HG02970 (cell line): Measurements from ENCODE around the gene ERBB4.
"Not testable (repeated sequence)": the region's sequence is repeated elsewhere in the genome, so short reads cannot be mapped to it uniquely, and the experiment has no call there.

Experiments
- ATAC-seq: cut with Tn5 transposase; IDR thresholded peaks from one replicate; pipeline ENCODE4 v1.9.1; 2021; ENCODE audit warnings: mild to moderate bottlenecking, moderate library complexity, moderate number of reproducible peaks; ENCODE audit not compliant: unreplicated experiment, low FRiP score

The ERBB4 gene

GRCh38 chr2:211545582-211545981, 993.0 kb downstream of the ERBB4 start:
- no peak for ATAC-seq

- ATAC-seq: no peak
These were observed 1004.0 kb downstream of the ERBB4 start for GRCh38 chr2:211534632-211535031.

- ATAC-seq: not testable (repeated sequence)
These were observed 1014.4 kb downstream of the ERBB4 start for GRCh38 chr2:211524248-211524647.

DNA sequence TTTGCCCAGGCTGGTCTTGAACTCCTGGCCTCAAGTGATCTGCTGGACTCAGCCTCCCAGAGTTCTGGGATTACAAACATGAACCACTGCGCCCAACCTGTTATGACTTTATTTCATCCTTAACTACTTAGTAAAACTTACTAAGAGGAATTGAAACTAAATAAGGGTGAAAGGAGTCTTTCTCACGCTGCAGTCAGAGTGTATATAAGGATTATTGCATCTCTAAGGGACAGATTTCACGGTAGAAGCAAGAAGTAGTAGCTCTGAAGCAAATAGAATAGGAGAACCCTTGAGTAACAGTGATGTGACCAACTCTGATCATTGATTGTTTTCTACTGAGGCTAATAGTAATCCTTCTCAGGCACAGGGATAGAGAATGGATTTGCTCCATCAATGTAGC, 1022.1 kb downstream of the ERBB4 start:
- no peak for ATAC-seq

DNA sequence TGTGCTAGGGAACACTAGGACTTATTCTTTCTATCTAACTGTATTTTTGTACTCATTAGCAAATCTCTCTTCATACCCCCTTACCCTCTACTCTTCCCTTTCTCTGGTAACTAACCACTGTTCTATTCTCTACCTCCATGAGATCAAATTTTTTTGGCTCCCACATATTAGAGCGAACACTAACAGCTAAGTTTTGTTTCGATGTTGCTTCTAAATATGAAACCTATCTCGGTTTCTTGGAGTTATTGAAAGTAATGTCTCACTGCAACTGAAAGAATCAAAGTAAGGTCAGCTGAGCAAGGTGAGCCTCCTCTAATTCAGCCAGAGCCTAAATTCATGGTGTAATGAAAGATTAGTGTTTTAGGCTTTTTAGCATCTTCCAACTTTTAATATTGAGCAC, 1024.6 kb downstream of the ERBB4 start:
- ATAC-seq: no peak

- no peak for ATAC-seq
These were observed 1025.2 kb downstream of the ERBB4 start for GRCh38 chr2:211513446-211513845.

GRCh38 chr2:211512806-211513205, 1025.8 kb downstream of the ERBB4 start:
- no peak for ATAC-seq

DNA sequence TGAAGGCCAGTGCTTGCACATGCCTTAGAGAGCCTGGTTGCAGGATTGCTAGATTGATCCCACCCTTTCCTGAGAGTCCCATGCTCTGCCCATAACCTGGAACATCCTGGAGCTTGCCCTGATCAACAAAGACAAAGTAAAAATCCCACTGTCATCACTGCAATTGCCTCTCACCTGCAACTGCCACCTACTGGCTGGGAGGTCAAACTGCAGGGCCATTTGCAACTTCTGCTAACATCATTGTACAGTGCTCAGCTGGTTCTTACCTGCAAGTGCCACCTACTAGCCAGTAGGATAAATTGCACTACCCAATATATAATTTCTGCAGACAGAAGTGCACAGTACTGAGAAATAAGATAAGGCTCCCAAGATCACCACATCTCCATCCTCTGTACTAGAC, 1034.7 kb downstream of the ERBB4 start:
- ATAC-seq: peak; percentile 61

GRCh38 chr2:211503198-211503597, 1035.4 kb downstream of the ERBB4 start:
- no peak for ATAC-seq

GRCh38 chr2:211498551-211499205, 1039.9 kb downstream of the ERBB4 start:
- no peak for ATAC-seq

- ATAC-seq: no peak
These were observed 1043.3 kb downstream of the ERBB4 start for GRCh38 chr2:211495339-211495738.

- no peak for ATAC-seq
These were observed 1044.1 kb downstream of the ERBB4 start for GRCh38 chr2:211494536-211494935.

DNA sequence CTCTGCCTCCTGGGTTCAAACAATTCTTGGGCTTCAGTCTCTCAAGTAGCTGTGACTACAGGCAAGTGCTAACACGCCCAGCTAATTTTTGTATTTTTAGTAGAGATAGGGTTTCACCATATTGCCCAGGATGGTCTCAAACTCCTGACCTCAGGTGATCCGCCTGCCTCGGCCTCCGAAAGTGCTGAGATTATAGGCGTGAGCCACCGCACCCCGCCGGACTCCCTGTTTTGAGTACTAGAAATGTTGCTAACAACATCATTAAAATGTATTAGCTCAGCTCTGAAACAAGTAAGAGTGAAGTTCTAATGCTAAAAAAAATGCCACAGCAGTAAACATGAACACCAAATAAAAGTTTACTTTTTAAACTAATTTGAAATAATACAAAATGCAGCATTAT, 1044.5 kb downstream of the ERBB4 start:
- ATAC-seq: no peak

GRCh38 chr2:211487733-211488132, 1050.9 kb downstream of the ERBB4 start:
- no peak for ATAC-seq

- no peak for ATAC-seq
These were observed 1059.0 kb downstream of the ERBB4 start for GRCh38 chr2:211479536-211480150.

GRCh38 chr2:211477537-211478275, 1060.9 kb downstream of the ERBB4 start:
- no peak for ATAC-seq

- no peak for ATAC-seq
These were observed 1065.5 kb downstream of the ERBB4 start for GRCh38 chr2:211473116-211473515.

DNA sequence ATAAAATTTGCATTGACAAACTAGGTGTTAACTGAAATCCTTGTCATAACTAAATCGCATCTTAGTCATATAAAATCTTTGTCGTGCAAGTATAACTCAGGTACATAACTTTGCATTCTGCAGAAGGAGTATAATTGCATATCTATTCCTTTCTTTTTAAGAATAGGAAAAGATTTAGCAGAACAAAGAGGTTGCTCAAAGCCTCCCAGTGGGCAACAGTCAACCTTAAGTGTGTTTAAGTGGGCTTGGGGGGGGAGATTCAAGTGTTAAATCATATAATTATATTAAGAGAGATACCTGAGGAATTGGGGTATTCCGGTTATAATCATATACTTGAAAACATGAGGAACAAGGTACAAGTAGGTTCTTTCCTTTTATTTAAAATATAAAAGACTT, 1068.9 kb downstream of the ERBB4 start:
- no peak for ATAC-seq

DNA sequence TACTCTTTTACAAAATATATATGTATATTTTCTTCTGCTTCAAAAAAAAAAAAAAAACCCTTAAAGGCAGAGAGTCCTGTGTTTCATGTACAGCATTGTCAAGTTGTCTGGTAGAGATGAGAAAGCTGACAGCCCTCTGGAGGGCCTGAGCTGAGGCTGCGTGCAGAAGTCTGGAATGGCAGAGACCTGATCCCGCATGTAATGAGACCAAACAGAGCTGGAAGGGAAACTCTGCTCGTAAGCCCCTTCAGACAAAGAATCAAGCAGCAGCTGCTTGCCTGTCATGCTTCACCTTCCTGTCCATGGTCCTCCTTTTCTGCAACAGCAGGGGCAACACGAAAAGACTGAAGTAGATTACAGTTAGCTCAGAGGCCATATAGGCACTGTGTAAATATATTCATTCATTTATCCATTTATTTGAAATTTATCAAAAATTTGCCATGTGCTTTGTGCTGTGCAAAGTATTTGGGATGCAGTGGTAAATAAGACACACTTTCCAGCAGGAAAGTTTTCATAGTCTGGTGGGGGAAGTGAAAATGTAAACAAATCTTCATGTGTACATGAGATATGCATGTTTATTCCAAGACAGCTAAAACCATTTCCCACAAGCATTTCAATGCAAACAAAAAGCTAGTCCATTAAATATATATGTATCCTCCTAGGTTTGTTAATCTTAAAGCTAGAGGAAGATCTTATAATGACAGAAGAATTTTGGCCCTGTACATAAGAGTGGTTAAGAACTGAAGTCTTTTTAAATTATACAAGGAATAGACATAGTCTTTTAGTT, 1069.5 kb downstream of the ERBB4 start:
- ATAC-seq: no peak

DNA sequence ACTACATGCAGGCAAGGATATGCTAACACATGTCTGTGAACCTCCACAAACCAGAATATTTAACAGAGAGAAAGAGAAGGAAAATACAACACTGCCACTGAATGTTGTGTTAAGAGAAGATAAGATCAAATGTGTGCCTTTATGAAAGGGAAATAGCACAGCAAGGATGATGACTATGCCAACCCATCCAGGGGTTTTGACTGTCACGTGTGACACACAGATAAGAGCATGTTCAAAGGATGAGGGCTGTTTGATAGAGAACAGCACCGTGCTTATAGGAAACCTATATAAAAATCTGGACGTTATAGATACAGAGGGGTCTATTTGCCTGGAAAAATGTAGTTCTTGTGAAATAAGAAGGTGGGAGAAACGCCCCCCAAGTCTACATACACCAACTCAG, 1070.4 kb downstream of the ERBB4 start:
- ATAC-seq: no peak

DNA sequence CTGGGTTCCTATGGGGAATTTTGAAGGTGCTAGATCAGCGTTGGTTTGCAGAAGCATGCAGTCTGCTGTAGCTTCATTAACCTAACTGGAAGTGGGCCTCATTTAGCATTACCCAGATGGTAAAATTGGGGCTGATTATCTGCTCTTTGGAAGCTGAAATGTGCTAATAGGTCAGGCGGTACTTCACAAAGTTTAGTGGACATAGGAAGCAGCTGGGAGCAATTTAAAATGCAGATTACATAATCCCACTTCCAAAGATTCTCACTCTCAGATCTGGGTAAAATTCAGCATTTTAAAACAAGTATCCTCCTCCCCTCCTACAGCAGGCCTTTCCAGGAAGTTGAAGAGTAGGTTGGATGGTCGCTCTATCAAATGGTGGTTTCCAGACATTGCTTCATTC, 1075.2 kb downstream of the ERBB4 start:
- no peak for ATAC-seq
